GM21367 (cell line): Measurements from ENCODE around the gene TOM1L1.

Experiments
- ATAC-seq: cut with Tn5 transposase; IDR thresholded peaks from one replicate; pipeline ENCODE4 v1.9.1; 2021; ENCODE audit not compliant: unreplicated experiment

TOM1L1 gene

GRCh38 chr17:54892360-54892759 is 8.3 kb upstream of the TOM1L1 start:
- ATAC-seq, result no peak

- ATAC-seq, result no peak
Observed at GRCh38 chr17:54898576-54898975, 2.1 kb upstream of the TOM1L1 start.

GRCh38 chr17:54899201-54899600 is 1.5 kb upstream of the TOM1L1 start:
- no peak for ATAC-seq

GRCh38 chr17:54899721-54900456 is 763 bp upstream of the TOM1L1 start:
- ATAC-seq, result no peak

- ATAC-seq, result no peak
Observed at GRCh38 chr17:54901230-54901822, 674 bp downstream of the TOM1L1 start.

GRCh38 chr17:54902017-54902416 is 1.4 kb downstream of the TOM1L1 start:
- ATAC-seq, result no peak

- no peak for ATAC-seq
Observed at GRCh38 chr17:54902611-54903010, 2.0 kb downstream of the TOM1L1 start.

GRCh38 chr17:54903375-54903774 is 2.7 kb downstream of the TOM1L1 start:
- ATAC-seq, result no peak

- no peak for ATAC-seq
Observed at GRCh38 chr17:54906683-54907082, 6.0 kb downstream of the TOM1L1 start.

- ATAC-seq, result no peak
Observed at GRCh38 chr17:54907376-54907775, 6.7 kb downstream of the TOM1L1 start.

- ATAC-seq, result no peak
Observed at GRCh38 chr17:54909766-54910165, 9.1 kb downstream of the TOM1L1 start.

GRCh38 chr17:54916721-54917120 is 16.1 kb downstream of the TOM1L1 start:
- ATAC-seq, result no peak

GRCh38 chr17:54919425-54919824 is 18.8 kb downstream of the TOM1L1 start:
- ATAC-seq, result no peak

- no peak for ATAC-seq
Observed at GRCh38 chr17:54920819-54921218, 20.2 kb downstream of the TOM1L1 start.

- no peak for ATAC-seq
Observed at GRCh38 chr17:54924405-54924804, 23.8 kb downstream of the TOM1L1 start.

GRCh38 chr17:54927525-54927924 is 26.9 kb downstream of the TOM1L1 start:
- no peak for ATAC-seq

- no peak for ATAC-seq
Observed at GRCh38 chr17:54932711-54933110, 32.1 kb downstream of the TOM1L1 start.

GRCh38 chr17:54933921-54934320 is 33.3 kb downstream of the TOM1L1 start:
- ATAC-seq, result no peak

GRCh38 chr17:54935471-54935870 is 34.8 kb downstream of the TOM1L1 start:
- ATAC-seq, result no peak

GRCh38 chr17:54937018-54937417 is 36.4 kb downstream of the TOM1L1 start:
- no peak for ATAC-seq

GRCh38 chr17:54937426-54937825 is 36.8 kb downstream of the TOM1L1 start:
- ATAC-seq, result no peak

- ATAC-seq, result no peak
Observed at GRCh38 chr17:54941285-54941684, 40.6 kb downstream of the TOM1L1 start.

- ATAC-seq, result no peak
Observed at GRCh38 chr17:54944796-54945195, 44.1 kb downstream of the TOM1L1 start.
